22Rv1 (cell line): Measurements from ENCODE around the gene CPNE8.

Source experiments
- H3K27ac ChIP-seq: fragments of 450-650 bp; 2 replicates; pipeline ENCODE4 v1.5.1; 2017
- ZFX ChIP-seq: fragments of 450-650 bp; IDR thresholded peaks from 2 replicates; pipeline ENCODE4 v1.6.1; 2017; ENCODE audit warnings: antibody characterized with exemption, borderline replicate concordance
- TF ChIP-seq, protein P1 (sequence below): fragments of 450-650 bp; IDR thresholded peaks from 2 replicates; pipeline ENCODE4 v1.5.1; 2017; ENCODE audit warnings: mild to moderate bottlenecking

CPNE8 gene

GRCh38 chr12:38711054-38711453 is 194.3 kb downstream of the CPNE8 start:
- TF ChIP-seq ZFX: no peak
- TF ChIP-seq, protein P1, sequence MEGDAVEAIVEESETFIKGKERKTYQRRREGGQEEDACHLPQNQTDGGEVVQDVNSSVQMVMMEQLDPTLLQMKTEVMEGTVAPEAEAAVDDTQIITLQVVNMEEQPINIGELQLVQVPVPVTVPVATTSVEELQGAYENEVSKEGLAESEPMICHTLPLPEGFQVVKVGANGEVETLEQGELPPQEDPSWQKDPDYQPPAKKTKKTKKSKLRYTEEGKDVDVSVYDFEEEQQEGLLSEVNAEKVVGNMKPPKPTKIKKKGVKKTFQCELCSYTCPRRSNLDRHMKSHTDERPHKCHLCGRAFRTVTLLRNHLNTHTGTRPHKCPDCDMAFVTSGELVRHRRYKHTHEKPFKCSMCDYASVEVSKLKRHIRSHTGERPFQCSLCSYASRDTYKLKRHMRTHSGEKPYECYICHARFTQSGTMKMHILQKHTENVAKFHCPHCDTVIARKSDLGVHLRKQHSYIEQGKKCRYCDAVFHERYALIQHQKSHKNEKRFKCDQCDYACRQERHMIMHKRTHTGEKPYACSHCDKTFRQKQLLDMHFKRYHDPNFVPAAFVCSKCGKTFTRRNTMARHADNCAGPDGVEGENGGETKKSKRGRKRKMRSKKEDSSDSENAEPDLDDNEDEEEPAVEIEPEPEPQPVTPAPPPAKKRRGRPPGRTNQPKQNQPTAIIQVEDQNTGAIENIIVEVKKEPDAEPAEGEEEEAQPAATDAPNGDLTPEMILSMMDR: no peak
- no peak overlapping the region for H3K27ac ChIP-seq

DNA sequence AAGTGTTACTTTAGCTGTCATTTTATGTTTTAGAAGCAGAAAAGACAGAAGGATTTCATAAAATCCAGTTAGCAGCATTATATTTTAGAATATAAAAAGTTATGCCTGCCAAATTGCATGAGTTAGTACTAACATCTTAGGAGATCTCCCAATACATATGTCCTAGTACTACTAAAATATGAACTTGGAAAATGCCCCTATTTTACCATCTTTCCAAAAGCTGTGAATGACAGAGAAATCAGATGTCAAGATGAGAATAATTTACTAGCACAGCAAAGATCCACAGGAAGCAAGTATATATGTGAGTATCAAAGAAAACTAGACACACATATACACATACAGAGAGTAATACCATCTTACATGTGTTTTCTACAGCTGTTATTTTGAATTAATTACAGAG is 196.9 kb downstream of the CPNE8 start:
- H3K27ac ChIP-seq: no peak overlapping the region
- no peak for TF ChIP-seq ZFX
- TF ChIP-seq, protein P1: no peak

- no peak overlapping the region for H3K27ac ChIP-seq
- TF ChIP-seq, protein P1: no peak
- TF ChIP-seq ZFX: no peak
These were observed 197.7 kb downstream of the CPNE8 start for GRCh38 chr12:38707648-38708047.

DNA sequence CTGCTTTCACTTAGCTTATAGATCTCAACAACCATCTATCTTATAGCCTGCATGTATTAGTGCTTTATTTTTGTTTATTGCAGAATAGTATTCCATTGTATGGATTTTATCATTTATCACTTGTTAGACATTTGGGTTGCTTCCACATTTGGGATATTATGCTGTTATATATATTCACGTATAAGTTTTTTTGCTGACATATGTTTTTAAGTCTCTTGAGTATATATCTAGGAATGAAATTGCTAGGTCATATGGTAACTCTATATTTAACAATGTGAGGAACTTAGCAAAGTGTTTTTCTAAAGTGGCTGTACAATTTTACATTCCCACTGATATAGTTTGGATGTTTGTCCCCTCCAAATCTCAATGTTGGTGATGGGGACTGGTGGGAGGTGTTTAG is 208.1 kb downstream of the CPNE8 start:
- no peak for TF ChIP-seq ZFX
- TF ChIP-seq, protein P1: no peak
- no peak overlapping the region for H3K27ac ChIP-seq

GRCh38 chr12:38695057-38695456 is 210.3 kb downstream of the CPNE8 start:
- no peak overlapping the region for H3K27ac ChIP-seq
- TF ChIP-seq, protein P1: no peak
- no peak for TF ChIP-seq ZFX

DNA sequence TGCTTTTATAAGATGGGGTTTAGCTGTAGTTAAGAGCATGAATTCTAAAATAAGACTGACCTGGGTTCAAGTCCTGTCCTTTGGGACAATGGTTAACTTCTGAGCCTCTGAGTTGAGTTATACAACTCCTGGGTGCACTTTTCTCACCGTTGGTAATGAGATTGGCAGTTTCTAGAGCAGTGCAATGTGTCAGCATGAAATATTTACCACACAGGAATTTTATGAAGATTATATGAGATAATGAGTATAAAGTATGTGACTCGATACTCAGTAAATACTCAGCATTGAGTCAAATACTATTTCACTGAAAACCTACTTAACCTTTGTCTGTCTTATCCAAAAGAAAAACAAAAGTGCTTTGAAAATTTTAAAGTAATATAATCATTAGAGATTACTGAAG is 214.2 kb downstream of the CPNE8 start:
- TF ChIP-seq, protein P1: no peak
- TF ChIP-seq ZFX: no peak
- H3K27ac ChIP-seq: no peak overlapping the region

DNA sequence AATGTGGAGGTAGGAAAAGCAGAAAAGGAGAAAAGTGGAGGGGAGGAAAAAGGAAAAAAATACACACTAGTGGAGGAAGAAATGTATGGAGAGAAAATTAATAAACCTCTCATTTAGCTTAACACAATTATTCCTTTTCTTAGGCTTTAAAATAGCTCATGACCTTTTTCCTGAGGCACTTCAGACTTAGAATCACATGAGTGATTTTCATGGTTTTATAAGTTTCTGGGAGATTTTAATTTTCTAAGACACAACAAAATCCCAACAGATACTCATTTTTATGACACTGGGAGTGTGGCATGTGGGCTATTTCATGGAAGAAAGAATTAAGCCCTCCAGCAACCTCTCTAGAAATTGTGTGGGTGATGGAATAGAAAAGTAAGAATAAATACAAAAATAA is 214.7 kb downstream of the CPNE8 start:
- no peak overlapping the region for H3K27ac ChIP-seq
- no peak for TF ChIP-seq ZFX
- TF ChIP-seq, protein P1: no peak
